SK-N-SH treated with all-trans-retinoic acid at 6 μM for 48 hours (cell line): ENCODE results near the gene DRC7.
"Not testable (repeated sequence)": the region's sequence is repeated elsewhere in the genome, so short reads cannot be mapped to it uniquely, and the experiment has no call there.

Source experiments
- ATAC-seq: fragments of 200-7000 bp; cut with Tn5 transposase; 3 replicates; pipeline ENCODE4 v1.9.1; 2020; ENCODE audit warnings: mild to moderate bottlenecking, moderate library complexity
- ARNTL ChIP-seq: fragments of 450-650 bp; formaldehyde crosslinking; IDR thresholded peaks from 2 replicates; pipeline ENCODE4 v1.5.0; 2020; ENCODE audit warnings: low read depth, mild to moderate bottlenecking, moderate library complexity, borderline replicate concordance
- BACH2 ChIP-seq: fragments of 250-450 bp; sonication (Bioruptor Pico); IDR thresholded peaks from 2 replicates; pipeline ENCODE4 v1.9.0; 2021; ENCODE audit warnings: mild to moderate bottlenecking, borderline replicate concordance
- CREB5 ChIP-seq: fragments of 250-450 bp; sonication (Bioruptor Pico); IDR thresholded peaks from 2 replicates; pipeline ENCODE4 v1.5.1; 2020; ENCODE audit warnings: low read depth, mild to moderate bottlenecking, moderate library complexity
- CSDC2 ChIP-seq: fragments of 250-450 bp; sonication (Bioruptor Pico); IDR thresholded peaks from 2 replicates; pipeline ENCODE4 v1.5.0; 2020; ENCODE audit warnings: mild to moderate bottlenecking, moderate library complexity
- CSRNP3 ChIP-seq: fragments of 250-450 bp; sonication (Bioruptor Pico); IDR thresholded peaks from 2 replicates; pipeline ENCODE4 v1.5.1; 2021; ENCODE audit warnings: mild to moderate bottlenecking, moderate library complexity
- ESRRG ChIP-seq: fragments of 250-450 bp; sonication (Bioruptor Pico); IDR thresholded peaks from 2 replicates; pipeline ENCODE4 v1.6.1; 2021; ENCODE audit warnings: mild to moderate bottlenecking
- GLIS3 ChIP-seq: fragments of 250-450 bp; sonication (Bioruptor Pico); IDR thresholded peaks from 2 replicates; pipeline ENCODE4 v1.5.0; 2020; ENCODE audit warnings: mild to moderate bottlenecking, moderate library complexity
- ISL1 ChIP-seq: fragments of 250-450 bp; sonication (Bioruptor Pico); IDR thresholded peaks from 2 replicates; pipeline ENCODE4 v2.1.2; 2022; ENCODE audit warnings: mild to moderate bottlenecking, moderate library complexity
- OSR1 ChIP-seq: fragments of 250-450 bp; sonication (Bioruptor Pico); IDR thresholded peaks from 2 replicates; pipeline ENCODE4 v1.8.0; 2022; ENCODE audit warnings: moderate library complexity, mild to moderate bottlenecking, inconsistent platforms
- PATZ1 ChIP-seq: fragments of 250-450 bp; sonication (Bioruptor Pico); IDR thresholded peaks from 2 replicates; pipeline ENCODE4 v1.8.0; 2020; ENCODE audit warnings: mild to moderate bottlenecking, moderate library complexity, borderline replicate concordance
- POU6F1 ChIP-seq: fragments of 250-450 bp; sonication (Bioruptor Pico); IDR thresholded peaks from 2 replicates; pipeline ENCODE4 v1.8.0; 2021; ENCODE audit warnings: low read depth, mild to moderate bottlenecking, moderate library complexity, borderline replicate concordance
- PPARA ChIP-seq: fragments of 250-450 bp; sonication (Bioruptor Pico); IDR thresholded peaks from 2 replicates; pipeline ENCODE4 v1.5.0; 2020; ENCODE audit warnings: mild to moderate bottlenecking, borderline replicate concordance
- RARB ChIP-seq: fragments of 250-450 bp; sonication (Bioruptor Pico); IDR thresholded peaks from 2 replicates; pipeline ENCODE4 v1.8.0; 2021; ENCODE audit warnings: mild to moderate bottlenecking, moderate library complexity
- SNAI2 ChIP-seq: fragments of 250-450 bp; sonication (Bioruptor Pico); IDR thresholded peaks from 2 replicates; pipeline ENCODE4 v1.5.0; 2020; ENCODE audit warnings: mild to moderate bottlenecking, moderate library complexity
- TOX ChIP-seq: fragments of 250-450 bp; sonication (Bioruptor Pico); IDR thresholded peaks from 2 replicates; pipeline ENCODE4 v1.8.0; 2021; ENCODE audit warnings: mild to moderate bottlenecking, moderate library complexity, borderline replicate concordance
- TSHZ2 ChIP-seq: fragments of 250-450 bp; sonication (Bioruptor Pico); IDR thresholded peaks from 2 replicates; pipeline ENCODE4 v1.5.0; 2020; ENCODE audit warnings: mild to moderate bottlenecking, moderate library complexity
- ZC3H10 ChIP-seq: fragments of 250-450 bp; sonication (Bioruptor Pico); IDR thresholded peaks from 2 replicates; pipeline ENCODE4 v1.5.1; 2021; ENCODE audit warnings: mild to moderate bottlenecking, moderate library complexity
- ZFP3 ChIP-seq: fragments of 250-450 bp; sonication (Bioruptor Pico); IDR thresholded peaks from 2 replicates; pipeline ENCODE4 v1.5.0; 2020; ENCODE audit warnings: mild to moderate bottlenecking, moderate library complexity
- ZNF565 ChIP-seq: fragments of 450-650 bp; formaldehyde crosslinking; conservative IDR thresholded peaks from 2 replicates; pipeline ENCODE4 v1.5.0; 2020; ENCODE audit warnings: low read depth, mild to moderate bottlenecking, moderate library complexity
- ZNF70 ChIP-seq: fragments of 450-650 bp; formaldehyde crosslinking; IDR thresholded peaks from 2 replicates; pipeline ENCODE4 v1.5.0; 2020; ENCODE audit warnings: mild to moderate bottlenecking, moderate library complexity
- ZNF8 ChIP-seq: fragments of 450-650 bp; formaldehyde crosslinking; IDR thresholded peaks from 2 replicates; pipeline ENCODE4 v1.5.0; 2020; ENCODE audit warnings: mild to moderate bottlenecking, moderate library complexity

Gene DRC7

GRCh38 chr16:57745768-57746167 is 51.2 kb downstream of the DRC7 start:
- no peak for ATAC-seq
- TF ChIP-seq BACH2 (no peak), OSR1 (CRISPR knock-in tag) (no peak), RARB (CRISPR knock-in tag) (no peak), ARNTL (CRISPR knock-in tag) (no peak), POU6F1 (CRISPR knock-in tag) (no peak), CSDC2 (no peak), CSRNP3 (CRISPR knock-in tag) (no peak), ZC3H10 (CRISPR knock-in tag) (no peak), PPARA (no peak), ZNF8 (no peak)

- not testable (repeated sequence) for ATAC-seq
Measured at GRCh38 chr16:57746316-57746715, 51.7 kb downstream of the DRC7 start.

- no peak for ATAC-seq
- TF ChIP-seq ISL1 (CRISPR knock-in tag) (no peak), CSDC2 (no peak), TSHZ2 (no peak), PPARA (no peak), POU6F1 (CRISPR knock-in tag) (no peak), PATZ1 (CRISPR knock-in tag) (no peak), SNAI2 (CRISPR knock-in tag) (no peak), CREB5 (CRISPR knock-in tag) (no peak), ZC3H10 (CRISPR knock-in tag) (no peak), ARNTL (CRISPR knock-in tag) (no peak), TOX (CRISPR knock-in tag) (no peak), ZNF70 (CRISPR knock-in tag) (no peak), ZNF565 (no peak), ZNF8 (no peak), ZFP3 (no peak), ESRRG (no peak), GLIS3 (no peak)
Measured at GRCh38 chr16:57747091-57747490, 52.5 kb downstream of the DRC7 start.
